Ovary (tissue), 9 donors: Measurements from ENCODE around the gene PDE3B. TPM values are rescaled to one million over a fixed set of nuclear protein-coding genes. Genes with fewer than 3 reads are reported as not detected.
"Not testable (repeated sequence)": the region's sequence is repeated elsewhere in the genome, so short reads cannot be mapped to it uniquely, and the experiment has no call there.

Experiments used
- DNase-seq, 5 donors: peaks; one replicate each; pipeline ENCODE4 v3.0.0-alpha.2; 2019 to 2020
- H3K27ac ChIP-seq, 2 donors: fragments of 200-600 bp; one replicate each; pipeline versions ENCODE4 v1.5.1 to v1.8.0; 2019 to 2022
- H3K27me3 ChIP-seq: fragments of 200-600 bp; one replicate; pipeline ENCODE4 v1.8.0; 2022
- H3K36me3 ChIP-seq: fragments of 200-600 bp; sonication (generic); one replicate; pipeline ENCODE4 v1.5.1; 2019
- H3K4me1 ChIP-seq: one replicate; pipeline ENCODE4 v1.8.1; 2013; ENCODE audit warnings: mild to moderate bottlenecking, moderate library complexity; ENCODE audit not compliant: insufficient read depth
- H3K4me3 ChIP-seq: fragments of 200-600 bp; sonication (generic); one replicate; pipeline ENCODE4 v1.5.1; 2017
- H3K9me3 ChIP-seq, 2 donors: fragments of 200-600 bp in 1 of 2; sonication (generic) in 1 of 2; one replicate each; pipeline versions ENCODE4 v1.5.1 to v1.8.1; 2013 to 2019; ENCODE audit warnings: mild to moderate bottlenecking in 1 of 2, moderate library complexity in 1 of 2
- CTCF ChIP-seq, 3 donors: fragments of 450-650 bp in 2 of 3; fragments of 200-600 bp in 1 of 3; IDR thresholded peaks; one replicate each; pipeline versions ENCODE4 v1.5.1 to v1.8.0; 2016 to 2022; ENCODE audit warnings: antibody characterized with exemption in 3 of 3, mild to moderate bottlenecking in 1 of 3
- EP300 ChIP-seq: sonication (generic); formaldehyde crosslinking; IDR thresholded peaks from one replicate; pipeline ENCODE4 v1.6.1; 2017; ENCODE audit warnings: antibody characterized with exemption
- POLR2A ChIP-seq: fragments of 450-650 bp; IDR thresholded peaks from one replicate; pipeline ENCODE4 v1.6.1; 2017; ENCODE audit warnings: antibody characterized with exemption, mild to moderate bottlenecking, moderate library complexity
- whole genome bisulfite sequencing, 3 donors: extraction: QIAGEN DNeasy Blood & Tissue Kit in 1 of 3; methylation state at CpG; one replicate each; pipeline versions ENCODE4 v1.1.5 to v1.1.7; 2013 to 2017; 5-methylcytosine and 5-hydroxymethylcytosine counted together
- intact Hi-C, 4 donors: fragments of 100-400 bp; cut with DNase I; formaldehyde crosslinking; loops; one replicate each; pipeline versions ENCODE4 v1.11.0 to v1.15.1; 2022 to 2023
- polyA plus RNA-seq, 2 donors: library from polyadenylated mRNA; stranded (reverse); fragments of 200-250 nt in 1 of 2; fragments of 350-450 nt in 1 of 2; fragmentation: Illumina TruSeq in 1 of 2; extraction: RNeasy Lipid Tissue Mini Kit (QIAGEN cat#74804) in 1 of 2; gene quantifications; one replicate each; pipeline ENCODE4 v1.2.3, GENCODE V29; 2013 to 2014
- total RNA-seq, 7 donors: library from RNA; depleted of rRNA in 2 of 7; stranded (reverse); fragments of >200 nt in 2 of 7; fragmentation: NEBNext Ultra II Directional in 3 of 7; extraction: Animal tissue kit (Norgen Biotek cat#: 25700) in 3 of 7; gene quantifications; one replicate each; pipeline versions ENCODE4 v1.1.0 to v1.2.4, GENCODE V29; 2016 to 2023
- donor health status: DM: no; HTN: no; CAD: no; lungs with moderate emphysema.
- donor health status: DM: no; HTN: no; CAD: no.
- donor health status: Bipolar disorder and iron deficiency.
- donor health status: DM: yes; HTN: yes; CAD: no.
- donor health status: DM: no; HTN: no; CAD: no.
- donor health status: DM: yes; HTN: yes; CAD: no.

The PDE3B gene
- total and polyA plus RNA-seq, 9 donors: 0.13 to 5.9 (median 1.2) TPM

GRCh38 chr11:14676068-14676467 is 32.5 kb downstream of the PDE3B start:
- Histone ChIP-seq H3K27ac (no peak overlapping the region), H3K27me3 (no peaks in the 10 kb centered on the region), H3K36me3 (no peaks in the 10 kb centered on the region), H3K4me3 (no peak overlapping the region), H3K9me3 (no peaks in the 10 kb centered on the region), H3K4me1 (no peaks in the 10 kb centered on the region)
- no peak for DNase-seq
- WGBS, 3 donors: 87 to 96% (median 92%) methylated on average over 2 of the region's 2 CpGs
- intact Hi-C loops: no loop called here
- TF ChIP-seq POLR2A: no peak
- no peak for TF ChIP-seq EP300
- TF ChIP-seq CTCF (IDR thresholded peaks at IDR 0.05): no peak

GRCh38 chr11:14677146-14677545 is 33.5 kb downstream of the PDE3B start:
- intact Hi-C loops: no loop called here
- no peak for TF ChIP-seq EP300
- no peak for TF ChIP-seq CTCF (IDR thresholded peaks at IDR 0.05)
- no peak for TF ChIP-seq POLR2A
- no peaks in the 10 kb centered on the region for H3K4me1 ChIP-seq
- no peak overlapping the region for H3K4me3 ChIP-seq
- DNase-seq: no peak
- no peak overlapping the region for H3K27ac ChIP-seq
- H3K9me3 ChIP-seq: no peaks in the 10 kb centered on the region
- H3K36me3 ChIP-seq: no peaks in the 10 kb centered on the region
- no peaks in the 10 kb centered on the region for H3K27me3 ChIP-seq
- 78 to 82% (median 79%) methylated on average over 2 of the region's 2 CpGs for WGBS, 3 donors

DNA sequence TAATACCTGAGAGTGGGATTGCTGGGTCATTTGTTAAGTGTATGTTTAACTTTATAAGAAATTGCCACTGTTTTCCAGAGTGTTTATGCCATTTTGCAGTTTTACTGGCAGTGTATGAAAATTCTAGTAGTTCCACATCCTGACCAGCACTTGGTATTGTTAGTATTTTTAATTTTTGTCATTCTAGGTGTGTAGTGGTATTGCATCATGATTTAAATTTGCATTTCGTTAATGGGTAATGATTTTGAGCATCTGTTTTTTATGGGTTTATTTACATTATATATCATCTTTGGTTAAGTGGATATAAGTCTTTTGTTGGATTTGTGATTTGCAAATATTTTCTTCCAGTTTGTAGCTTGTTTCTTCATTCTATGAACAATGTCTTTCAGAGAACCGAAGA is 34.7 kb downstream of the PDE3B start:
- no peaks in the 10 kb centered on the region for H3K36me3 ChIP-seq
- TF ChIP-seq POLR2A (no peak), EP300 (no peak)
- H3K9me3 ChIP-seq: no peaks in the 10 kb centered on the region
- no peaks in the 10 kb centered on the region for H3K4me1 ChIP-seq
- DNase-seq: no peak
- intact Hi-C loops: no loop called here
- H3K4me3 ChIP-seq: no peak overlapping the region
- H3K27ac ChIP-seq: no peak overlapping the region
- no peaks in the 10 kb centered on the region for H3K27me3 ChIP-seq
- 68 to 91% (median 88%) methylated on average over 2 of the region's 2 CpGs for WGBS, 3 donors

GRCh38 chr11:14679662-14680061 is 36.1 kb downstream of the PDE3B start:
- H3K9me3 ChIP-seq: no peaks in the 10 kb centered on the region
- no peak for DNase-seq
- intact Hi-C loops: no loop called here
- H3K4me3 ChIP-seq: no peak overlapping the region
- no peak for TF ChIP-seq POLR2A
- H3K4me1 ChIP-seq: no peaks in the 10 kb centered on the region
- no peak overlapping the region for H3K27ac ChIP-seq
- 81 to 90% (median 87%) methylated on average over 3 of the region's 3 CpGs for WGBS, 3 donors
- H3K36me3 ChIP-seq: no peaks in the 10 kb centered on the region
- no peaks in the 10 kb centered on the region for H3K27me3 ChIP-seq

DNA sequence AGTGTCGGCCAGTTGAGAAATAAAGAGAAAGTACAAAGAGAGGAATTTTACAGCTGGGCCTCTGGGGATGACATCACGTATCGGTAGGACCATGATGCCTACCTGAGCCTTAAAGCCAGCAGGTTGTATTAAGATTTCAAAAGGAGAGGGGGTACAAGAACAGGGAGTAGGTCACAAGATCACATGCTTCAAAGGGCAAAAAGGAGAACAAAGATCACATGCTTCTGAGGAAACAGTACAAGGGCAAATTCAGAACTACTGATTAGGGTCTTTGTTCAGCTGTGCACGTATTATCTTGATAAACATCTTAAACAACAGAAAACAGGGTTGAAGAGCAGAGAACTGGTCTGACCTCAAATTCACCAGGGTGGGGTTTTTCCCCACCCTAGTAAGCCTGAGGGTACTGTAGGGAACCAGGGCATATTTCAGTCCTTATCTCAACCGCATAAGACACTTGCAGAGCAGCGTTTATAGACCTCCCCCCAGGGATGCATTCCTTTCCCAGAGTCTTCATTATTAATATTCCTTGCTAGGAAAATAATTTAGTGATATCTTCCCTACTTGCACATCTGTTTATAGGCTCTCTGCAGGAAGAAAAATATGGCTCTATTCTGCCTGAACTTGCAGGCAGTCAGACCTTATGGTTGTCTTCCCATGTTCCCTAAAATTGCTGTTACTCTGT is 40.8 kb downstream of the PDE3B start:
- H3K27me3 ChIP-seq, H3K9me3 ChIP-seq, DNase-seq, H3K4me1 ChIP-seq, intact Hi-C loops, H3K27ac ChIP-seq, H3K4me3 ChIP-seq, H3K36me3 ChIP-seq: not testable (repeated sequence)
- WGBS, 3 donors: 74 to 81% (median 76%) methylated on average over 6 of the region's 6 CpGs

DNA sequence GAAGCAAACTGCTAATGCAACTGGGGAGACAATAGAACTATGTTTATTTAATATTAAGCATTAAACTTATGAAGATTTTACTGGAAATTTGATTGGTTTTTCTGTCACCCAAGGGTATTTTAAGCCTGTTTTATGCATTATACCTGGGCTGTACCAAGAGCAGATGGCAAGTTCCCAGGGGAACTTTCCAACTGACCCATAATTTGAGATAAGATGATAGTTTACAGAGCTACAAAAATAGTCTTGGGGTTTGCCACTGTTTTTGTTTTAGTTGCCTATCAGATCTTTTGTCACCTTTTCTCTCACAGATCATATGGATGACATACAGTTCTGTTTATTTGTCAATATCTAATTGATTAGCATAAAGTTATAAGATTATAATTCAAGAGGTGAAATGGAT is 43.9 kb downstream of the PDE3B start:
- no peak for DNase-seq
- Histone ChIP-seq H3K4me3 (no peak overlapping the region), H3K4me1 (no peaks in the 10 kb centered on the region), H3K27me3 (peaks cover 3% of the 10 kb centered on the region), H3K9me3 (no peaks in the 10 kb centered on the region), H3K27ac (no peak overlapping the region), H3K36me3 (no peaks in the 10 kb centered on the region)
- intact Hi-C loops: no loop called here
- TF ChIP-seq EP300 (no peak), CTCF (IDR thresholded peaks at IDR 0.05) (no peak), POLR2A (no peak)
